Measurements from ENCODE around the gene ARCN1.

ARCN1 gene

DNA sequence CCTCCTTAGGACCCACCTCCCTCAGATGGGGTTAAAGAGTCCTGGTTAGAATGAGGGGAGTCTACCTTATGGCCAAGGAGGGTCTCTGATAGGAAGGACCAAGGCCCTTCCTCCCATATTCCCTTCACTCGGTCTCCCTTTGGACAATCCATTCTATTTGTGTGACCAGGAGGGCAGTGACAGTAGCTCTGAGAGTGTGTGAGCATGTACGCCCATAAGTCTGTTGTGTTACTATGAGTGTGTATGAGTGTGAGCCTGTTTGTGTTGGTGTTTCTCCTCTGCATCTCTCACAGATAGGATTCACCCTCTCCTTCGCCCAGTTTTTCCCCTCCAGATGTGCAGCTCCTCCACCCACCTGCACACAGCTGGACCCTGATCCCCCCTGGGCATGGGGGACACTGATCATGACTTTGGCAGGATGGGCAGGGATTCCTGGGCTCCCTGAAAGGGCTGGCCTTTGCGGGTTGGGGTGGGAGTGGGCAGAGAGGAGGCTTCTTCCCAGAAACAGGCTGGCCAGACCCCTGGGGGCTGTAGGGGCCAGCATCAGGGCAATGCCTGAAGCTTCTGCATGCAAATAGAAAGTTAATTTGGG is 49.7 kb downstream of the ARCN1 start:
- DNase-seq = no peak

DNA sequence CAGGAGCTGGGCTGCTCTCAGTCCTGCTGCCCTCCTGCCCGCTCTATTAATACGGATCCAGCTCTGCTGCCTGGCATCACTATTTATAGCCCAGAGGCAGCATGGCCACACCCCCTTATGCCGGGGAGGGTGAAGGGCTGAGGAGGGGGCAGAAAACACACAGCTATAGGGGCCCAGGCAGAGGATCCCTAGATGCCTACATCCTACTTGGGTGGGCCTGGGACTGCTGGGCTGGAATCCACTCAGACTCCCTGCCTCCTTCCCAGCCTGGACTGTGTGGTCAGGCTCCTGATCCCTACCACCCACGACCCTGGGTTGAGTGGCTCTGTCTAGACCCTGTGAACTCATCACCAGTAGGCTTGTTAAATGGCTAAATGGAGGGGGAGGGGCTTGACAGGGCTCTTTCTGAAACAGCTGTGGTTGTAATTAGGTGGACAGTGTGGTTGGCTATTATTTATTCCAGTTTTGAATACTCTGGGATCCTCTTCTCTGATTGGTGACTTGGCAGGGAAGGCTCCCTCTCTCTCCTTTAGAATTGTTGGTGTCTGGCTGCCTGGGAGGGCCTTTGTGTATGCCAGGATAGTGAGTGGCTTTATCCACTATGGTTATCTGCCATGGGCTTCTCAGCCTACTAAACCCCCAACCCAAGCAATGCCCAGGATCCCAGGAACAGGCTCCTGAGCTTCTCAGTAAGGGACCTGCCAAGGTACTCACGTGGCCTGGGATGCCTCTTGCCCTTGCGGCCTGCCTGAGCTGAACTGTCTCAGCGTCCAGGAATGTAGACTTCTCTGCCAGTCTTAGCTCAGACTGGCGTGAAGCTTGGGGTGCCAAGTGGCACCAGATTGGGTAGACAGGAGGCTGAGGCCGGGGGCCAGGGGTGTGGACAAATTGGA is 50.4 kb downstream of the ARCN1 start:
- no peak for DNase-seq

DNA sequence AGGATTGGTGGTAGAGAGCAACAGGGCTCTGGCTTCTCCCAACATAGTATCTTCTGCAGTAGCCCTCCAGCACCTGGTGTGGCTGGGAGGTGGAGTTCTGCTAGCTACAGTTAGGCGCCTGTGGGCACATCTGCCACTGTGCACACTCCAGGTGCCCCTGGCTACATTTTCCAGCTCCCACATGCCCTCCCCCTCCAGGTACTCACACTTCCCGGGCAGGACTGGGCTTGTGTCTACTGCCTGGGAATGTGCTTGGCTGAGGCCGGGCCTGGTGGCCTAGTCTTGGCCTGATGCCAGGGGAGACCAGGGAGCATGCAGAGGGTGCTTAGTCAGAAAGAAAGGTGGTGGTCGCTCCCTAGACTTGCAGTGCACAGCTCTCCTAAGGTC is 51.1 kb downstream of the ARCN1 start:
- no peak for DNase-seq

DNA sequence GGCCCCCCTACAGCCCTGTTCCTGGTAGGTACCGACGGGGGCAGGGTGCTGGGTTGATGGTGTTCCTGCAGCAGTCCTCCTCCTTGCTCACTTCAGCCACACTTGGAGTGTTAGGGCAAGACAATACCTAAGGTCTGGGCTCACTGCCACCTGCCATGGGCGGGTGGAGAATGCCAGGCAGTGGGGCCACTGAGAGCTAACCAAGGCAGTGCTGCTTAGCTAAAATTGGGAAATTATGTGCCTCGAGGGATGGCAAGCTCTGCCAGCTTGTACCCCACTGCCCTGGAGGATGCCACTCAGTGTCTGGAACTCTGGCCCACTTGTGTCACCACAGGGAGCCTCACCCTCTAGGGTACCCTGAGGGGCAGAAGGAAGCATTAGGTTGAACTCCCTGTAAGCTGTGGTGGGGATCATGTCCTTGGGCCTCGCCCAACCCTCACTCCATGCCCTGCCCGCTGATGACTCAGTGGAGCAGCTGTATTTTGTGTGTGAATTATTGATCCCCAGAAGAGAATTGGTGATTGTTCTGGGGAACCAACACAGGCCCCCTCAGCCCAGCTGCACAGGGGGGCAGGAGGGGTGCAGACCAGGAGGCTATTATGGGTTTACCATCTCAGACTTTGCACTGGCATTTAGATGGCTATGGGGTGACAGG is 53.0 kb downstream of the ARCN1 start:
- no peak for DNase-seq

DNA sequence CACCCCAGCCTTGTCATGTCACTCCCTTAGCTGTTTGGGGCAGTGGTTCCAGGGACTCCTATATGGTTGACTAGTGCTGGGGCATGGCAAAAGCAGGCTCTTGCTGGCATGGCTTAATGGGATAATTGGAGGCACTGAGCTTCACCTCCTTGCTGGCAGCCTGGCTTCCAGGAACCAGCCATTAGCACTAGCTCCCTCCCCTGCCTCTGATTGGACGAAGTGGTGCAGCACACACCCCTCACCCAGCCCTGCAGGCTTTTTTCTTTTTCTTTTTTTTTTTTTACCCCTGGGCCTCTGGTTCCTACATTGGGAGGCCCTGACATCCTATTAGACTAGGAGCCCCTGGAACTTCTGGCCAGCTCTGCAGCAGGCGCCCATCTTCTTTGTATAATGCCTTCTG is 53.8 kb downstream of the ARCN1 start:
- DNase-seq = no peak

DNA sequence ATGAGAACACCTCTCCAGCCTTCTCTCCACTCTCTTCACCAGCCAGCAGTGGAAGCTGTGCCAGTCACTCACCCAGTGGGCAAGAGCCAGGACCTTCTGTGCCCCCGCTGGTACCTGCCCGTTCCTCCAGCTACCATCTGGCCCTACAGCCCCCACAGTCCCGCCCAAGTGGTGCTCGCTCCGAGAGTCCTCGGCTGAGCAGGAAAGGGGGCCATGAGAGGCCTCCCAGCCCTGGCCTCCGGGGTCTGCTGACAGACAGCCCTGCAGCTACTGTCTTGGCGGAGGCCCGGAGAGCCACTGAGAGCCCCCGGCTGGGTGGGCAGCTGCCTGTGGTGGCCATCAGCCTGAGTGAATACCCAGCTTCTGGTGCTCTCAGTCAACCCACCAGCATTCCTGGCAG is 55.4 kb downstream of the ARCN1 start:
- DNase-seq = no peak

DNA sequence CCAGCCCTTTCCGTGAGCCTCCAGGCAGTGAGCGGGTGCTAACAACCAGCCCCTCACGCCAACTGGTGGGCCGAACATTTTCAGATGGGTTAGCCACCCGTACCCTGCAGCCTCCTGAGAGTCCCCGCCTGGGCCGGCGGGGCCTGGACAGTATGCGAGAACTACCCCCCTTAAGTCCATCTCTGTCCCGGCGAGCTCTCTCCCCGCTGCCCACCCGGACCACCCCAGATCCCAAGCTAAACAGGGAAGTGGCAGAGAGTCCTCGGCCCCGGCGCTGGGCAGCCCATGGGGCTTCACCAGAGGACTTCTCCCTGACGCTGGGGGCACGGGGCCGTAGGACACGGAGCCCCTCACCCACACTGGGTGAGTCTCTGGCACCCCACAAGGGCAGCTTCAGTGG is 55.8 kb downstream of the ARCN1 start:
- DNase-seq = no peak

DNA sequence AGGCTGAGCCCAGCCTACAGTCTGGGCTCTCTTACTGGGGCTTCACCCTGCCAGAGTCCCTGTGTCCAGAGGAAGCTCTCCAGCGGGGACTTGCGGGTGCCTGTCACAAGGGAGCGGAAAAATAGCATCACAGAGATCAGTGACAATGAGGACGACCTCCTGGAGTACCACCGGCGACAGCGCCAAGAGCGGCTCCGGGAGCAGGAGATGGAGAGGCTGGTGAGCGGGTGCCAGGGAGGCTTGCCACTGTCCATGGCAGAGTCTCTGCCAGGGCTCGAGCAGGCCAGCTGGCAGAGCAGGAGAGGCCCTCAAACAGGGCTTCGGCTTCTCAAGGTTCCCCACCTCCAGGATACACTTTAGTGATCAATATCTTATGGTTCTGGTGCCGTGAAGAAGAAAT is 56.2 kb downstream of the ARCN1 start:
- no peak for DNase-seq

DNA sequence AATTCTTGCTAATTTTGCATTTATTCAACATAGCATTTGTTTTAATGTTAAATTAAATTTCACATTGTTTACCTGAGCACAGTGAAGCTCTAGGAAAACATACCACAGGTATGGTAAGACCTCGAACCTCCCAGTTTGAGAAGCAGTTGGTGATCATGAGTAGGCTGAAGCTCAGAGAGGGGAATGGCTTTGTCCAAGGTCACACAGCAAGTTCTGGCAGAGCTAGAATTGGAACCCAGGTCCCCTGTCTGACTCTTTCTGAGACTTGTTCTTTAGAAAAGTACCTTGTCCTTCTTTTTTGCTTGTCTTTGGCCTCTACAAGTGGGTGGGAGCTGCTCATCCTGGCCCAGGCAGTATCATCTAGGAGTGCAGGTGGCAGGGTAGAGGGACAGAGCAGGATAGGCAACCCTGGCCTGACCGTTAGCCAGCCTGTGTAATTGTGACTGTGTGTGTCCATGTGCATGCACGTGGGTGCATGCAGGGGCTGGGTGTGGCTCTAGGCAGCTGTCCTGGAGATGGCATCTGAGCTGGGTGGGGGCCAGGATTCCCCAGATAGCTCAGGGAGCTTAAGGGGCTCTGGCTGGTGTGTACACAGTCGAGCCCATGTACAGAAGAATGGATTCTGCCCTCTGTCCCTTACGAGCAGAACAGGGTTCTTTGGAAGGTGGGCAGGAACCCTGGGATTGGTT is 56.8 kb downstream of the ARCN1 start:
- DNase-seq = no peak

DNA sequence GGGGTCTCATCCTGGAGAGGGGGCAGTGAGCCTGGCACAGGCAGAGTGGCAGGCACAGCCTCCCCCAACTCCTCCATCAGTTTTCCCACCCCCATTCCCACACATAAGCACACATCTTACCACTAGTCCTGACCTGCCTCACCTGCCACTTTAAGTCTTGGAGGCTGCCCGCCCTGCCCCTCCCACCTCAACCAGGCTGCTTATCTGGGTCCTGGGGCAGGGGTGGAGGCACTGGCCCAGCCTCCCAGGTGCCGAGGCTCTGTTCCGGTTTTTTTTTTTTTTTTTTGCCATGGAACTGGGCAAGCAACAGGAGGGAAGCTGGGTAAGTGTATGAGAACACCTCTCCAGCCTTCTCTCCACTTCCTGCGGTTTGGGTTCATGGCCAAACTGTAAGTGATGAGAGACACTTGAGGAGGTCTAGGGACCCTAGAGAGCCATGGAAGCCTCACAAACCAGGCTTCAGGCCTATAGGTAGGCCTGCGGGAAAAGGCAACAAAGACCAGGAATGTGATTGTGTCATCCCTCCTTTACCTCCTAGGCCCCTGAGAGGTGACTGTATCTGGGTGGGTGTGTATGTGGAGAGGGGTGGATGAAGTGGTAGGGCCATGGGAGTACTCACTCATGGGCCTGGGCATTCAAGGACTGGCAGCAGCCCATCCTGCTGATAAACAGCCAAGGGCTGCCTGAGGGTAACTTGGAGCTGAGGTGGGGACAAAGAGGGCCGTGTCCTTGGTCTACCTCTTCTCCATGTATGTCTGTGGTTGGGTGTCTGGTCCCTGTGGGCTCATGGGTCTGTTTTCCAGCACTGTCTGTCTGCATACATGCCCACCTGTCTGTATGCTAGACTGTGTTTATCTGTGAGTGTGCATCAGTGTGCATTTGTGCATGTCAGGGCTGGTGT is 57.8 kb downstream of the ARCN1 start:
- no peak for DNase-seq

DNA sequence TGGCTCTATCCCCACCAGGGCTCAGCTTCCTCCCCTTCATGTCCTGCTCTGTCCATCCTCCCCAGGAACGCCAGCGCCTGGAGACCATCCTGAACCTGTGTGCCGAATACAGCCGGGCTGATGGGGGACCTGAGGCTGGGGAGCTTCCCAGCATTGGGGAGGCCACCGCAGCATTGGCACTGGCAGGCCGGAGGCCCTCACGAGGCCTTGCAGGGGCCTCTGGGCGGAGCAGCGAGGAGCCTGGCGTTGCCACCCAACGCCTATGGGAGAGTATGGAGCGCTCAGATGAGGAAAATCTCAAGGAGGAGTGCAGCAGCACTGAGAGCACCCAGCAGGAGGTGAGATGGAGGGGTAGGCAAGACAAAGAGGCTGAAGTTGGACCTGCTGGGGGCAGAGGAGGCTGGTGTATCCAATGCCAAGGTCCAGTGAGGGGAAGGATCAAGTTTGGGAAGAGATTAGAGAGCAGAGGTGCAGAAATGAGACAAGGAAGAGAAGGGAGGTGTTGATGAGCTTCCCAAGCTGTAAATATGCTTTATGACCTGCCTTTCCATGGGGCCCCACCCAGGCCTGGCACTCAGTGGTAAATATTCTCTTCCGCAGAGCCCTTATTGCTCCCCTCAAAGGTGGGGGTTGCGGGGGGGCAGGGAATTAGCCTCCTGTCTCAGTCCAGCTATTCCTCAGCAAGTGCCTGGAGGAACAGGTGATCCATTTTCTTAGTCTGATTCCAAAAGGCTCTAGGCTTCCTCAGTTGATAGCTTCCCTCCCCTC is 59.1 kb downstream of the ARCN1 start:
- no peak for DNase-seq

DNA sequence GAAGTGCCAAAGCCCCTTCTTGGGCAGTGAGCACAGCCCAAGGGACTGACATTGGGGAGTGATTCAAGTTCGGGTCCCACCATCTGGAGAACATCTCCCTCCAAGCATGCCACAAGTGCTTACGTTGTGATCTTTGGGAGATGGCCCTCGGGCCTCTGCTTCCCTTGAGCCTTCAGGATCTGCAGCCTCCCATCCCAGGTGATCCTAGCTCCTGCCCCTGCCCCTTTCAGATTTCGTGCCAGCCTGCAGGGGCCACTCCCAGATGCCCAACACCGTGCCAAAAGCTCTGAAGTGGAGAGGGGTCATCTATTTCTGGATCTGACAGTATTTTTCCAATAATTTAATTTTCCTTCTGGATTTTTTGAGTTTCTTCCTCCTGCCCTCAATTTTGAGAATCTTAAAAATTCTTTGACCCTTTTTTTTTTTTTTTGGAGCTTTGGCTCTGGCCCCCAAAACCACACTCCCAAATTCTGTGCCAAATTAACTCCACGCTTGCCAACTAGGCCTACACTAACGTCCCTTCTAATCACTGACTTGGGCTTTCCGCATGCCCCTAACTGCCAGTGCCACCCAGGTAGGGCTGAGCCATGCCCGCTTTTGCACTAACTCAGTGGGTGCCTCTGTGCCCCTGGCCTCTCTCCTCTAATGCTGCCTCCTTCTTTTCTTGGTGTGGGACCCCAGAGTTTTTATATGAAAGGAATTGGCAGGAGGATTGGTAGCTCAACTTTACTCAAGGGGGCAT is 60.5 kb downstream of the ARCN1 start:
- DNase-seq = no peak

DNA sequence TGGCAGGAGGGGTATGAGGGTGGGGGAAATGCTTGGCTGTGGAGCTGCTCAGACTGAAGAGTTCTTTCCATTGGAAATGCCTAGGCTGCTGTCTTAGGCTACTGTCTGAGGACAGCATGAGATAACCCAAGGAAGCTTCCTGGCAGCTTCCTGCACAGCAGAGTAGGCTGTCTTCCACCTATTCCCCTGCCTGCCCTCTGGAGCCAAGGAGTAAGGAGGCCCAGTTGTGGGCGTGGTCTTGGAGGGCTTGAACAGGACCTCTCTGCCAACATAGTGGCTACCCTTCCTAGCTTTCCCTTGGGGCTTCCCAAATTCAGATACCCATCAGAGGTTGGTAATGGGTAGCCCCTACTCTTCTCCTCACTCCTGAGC is 61.1 kb downstream of the ARCN1 start:
- no peak for DNase-seq

DNA sequence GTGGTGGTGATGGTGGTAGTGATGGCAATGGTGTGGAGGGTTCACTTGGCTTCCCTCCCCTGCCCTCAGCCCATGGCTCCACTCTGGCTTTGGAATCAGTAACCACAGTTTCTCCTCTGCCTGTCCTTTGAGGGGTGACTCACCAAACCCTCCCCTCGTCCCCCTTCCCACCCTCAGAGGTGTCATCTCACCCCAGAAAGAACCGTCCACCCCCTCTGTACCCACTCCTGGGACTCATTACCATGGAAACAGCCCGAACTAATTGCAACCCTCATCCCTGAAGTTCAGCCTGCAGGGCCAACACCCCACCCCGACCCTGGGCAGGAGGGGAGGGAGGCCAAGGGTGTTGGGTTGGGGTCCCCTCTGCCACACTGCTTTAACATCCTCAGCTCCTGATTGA is 61.8 kb downstream of the ARCN1 start:
- no peak for DNase-seq

DNA sequence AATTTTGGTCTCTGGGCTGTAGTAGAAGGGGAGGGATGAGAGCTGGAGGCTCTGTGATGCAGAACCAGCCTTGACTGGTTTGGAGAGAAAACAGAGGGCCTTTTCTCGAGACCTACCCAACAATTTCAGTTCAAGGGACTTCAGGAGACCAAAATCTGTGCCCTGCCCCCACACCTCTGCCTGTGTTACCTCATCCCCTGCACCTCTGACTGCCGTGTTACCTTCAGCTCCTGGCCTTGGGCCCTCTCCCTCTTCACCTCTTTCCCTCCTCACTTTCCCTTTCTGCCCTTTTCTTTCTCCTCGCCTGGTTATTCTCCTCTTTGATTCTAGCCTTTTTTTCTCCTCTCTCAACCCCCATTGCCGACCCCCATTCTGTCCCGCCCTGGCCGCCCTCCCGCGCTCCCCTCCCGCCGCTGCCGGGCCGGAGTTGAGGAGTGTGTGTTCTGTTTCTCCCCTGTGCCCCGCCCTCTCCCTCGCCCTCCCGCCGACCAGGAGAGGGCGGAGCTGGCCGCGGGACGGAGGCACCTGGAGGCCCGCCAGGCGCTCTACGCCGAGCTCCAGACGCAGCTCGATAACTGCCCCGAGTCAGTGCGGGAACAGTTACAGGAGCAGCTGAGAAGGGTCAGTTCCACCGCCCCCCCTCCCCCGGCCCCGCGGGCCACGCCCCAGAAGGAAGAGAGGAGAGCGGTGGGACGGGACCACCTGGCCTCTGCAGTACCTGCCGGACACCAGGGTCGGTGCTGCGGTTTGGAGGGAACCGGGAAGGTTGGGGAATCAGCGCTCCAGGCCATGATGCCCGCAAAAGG is 62.4 kb downstream of the ARCN1 start:
- no peak for DNase-seq

DNA sequence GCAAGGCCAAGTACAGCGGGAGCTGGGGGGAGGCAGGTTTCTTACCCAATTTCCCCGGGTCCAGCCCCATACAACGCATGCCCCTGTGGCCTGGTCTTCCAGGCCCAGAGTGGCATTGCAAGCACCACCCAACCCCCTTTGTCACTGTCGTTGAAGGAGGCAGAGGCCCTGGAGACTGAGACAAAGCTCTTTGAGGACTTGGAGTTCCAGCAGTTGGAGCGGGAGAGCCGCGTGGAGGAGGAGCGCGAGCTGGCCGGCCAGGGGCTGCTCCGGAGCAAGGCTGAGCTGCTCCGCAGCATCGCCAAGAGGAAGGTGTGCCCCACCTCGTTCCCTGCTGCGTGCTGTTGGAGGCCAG is 63.0 kb downstream of the ARCN1 start:
- DNase-seq = no peak

DNA sequence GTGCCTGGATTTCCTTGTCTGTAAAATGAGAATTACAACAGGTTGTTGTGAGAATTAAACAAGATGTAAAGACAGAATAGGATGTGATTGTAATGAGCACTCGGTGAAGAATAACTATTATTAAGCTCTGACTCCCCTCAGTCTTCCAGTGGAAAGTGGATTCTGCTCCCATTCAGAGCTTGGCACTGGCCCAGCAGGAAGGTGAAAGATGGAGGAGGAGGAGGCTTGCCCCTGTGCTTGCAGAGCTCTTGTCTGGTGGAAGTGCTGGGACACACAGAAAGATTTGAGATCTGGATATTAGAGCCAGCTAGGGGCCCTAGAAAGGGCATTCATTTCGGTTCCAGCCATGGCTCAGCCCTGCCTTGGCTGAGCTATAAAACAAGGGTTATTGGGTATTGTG is 63.4 kb downstream of the ARCN1 start:
- no peak for DNase-seq

DNA sequence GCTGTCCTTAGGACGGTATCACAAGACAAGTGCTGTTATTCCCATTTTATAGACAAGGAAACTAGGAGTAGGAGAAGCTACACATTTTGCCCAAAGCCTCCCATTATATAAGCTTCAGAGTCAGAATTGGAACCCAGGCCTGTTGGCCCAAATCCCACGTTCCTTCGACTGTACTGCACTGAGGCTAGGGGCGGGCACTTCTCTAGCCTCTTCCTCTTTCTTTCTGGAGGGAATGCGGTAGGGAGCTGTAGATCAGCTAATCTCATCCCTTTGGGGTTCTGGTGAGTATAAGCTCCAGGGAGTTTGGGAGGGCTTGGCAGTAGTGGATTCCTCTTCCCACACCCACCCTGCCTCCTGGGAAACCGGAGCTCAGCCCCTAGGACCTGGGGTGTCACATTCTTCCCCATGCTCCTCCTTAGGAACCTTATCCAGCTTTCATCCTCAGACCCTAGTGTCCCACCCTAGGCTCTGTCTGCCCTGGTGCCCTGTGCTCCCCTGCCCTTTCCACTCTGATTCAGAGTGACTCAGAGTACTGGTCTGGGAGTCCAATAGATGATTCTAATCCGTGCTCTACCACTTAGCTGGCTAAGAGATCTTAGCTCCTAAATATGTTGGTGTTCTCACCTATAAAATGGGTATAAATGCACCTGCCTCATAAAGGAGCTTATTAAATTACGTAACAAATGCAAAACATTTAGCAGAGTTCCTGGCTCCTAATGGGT is 64.5 kb downstream of the ARCN1 start:
- DNase-seq = no peak

DNA sequence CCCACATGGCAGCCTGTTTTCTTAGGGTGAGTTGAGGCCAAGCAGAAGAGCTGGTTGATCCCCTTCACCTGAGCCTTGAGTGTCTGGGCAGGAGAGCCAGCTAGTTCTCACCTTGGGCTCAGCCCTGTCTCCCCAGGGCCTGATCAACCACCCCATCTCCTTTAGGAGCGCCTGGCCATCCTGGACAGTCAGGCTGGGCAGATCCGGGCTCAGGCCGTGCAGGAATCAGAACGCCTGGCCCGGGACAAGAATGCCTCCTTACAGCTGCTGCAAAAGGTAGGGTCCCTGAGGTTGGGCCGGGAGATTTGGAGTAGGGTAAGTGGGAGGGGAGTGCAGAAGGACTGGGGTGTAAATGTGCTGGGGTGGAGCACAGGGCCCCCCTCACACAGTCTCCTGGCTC is 66.5 kb downstream of the ARCN1 start:
- no peak for DNase-seq

DNA sequence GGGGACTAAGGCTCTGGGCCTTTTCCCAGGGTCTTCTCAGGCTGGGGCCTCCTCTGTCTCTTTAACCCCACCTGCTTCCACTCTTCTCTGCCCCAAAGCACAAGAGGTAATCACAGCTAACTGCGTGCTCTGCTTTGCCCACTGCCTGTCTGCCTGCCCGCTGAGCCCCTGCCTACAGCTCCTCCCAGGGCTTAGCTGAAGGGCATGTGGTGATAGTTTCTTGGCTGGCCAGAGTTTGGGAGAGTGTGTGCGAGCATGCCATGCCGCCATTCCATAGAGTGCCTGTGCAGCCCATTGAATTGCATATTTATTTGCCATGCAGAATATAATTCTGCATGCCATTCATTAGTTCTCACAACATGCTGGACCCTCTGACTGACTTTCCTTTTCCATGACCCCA is 67.7 kb downstream of the ARCN1 start:
- DNase-seq = no peak
